Embryonic facial prominence (tissue), 1 donor: Measurements from ENCODE around the gene CDHR3.

Source experiments
- DNase-seq: peaks from one replicate; pipeline ENCODE4 v3.0.0-alpha.2; 2016; ENCODE audit errors: extremely low spot score

Gene CDHR3

GRCh38 chr7:106064771-106065574 lies 101.9 kb downstream of the CDHR3 start:
- no peak for DNase-seq

GRCh38 chr7:106065575-106066500 lies 102.8 kb downstream of the CDHR3 start:
- DNase-seq: no peak

- no peak for DNase-seq
Observed at GRCh38 chr7:106067678-106068077, 104.6 kb downstream of the CDHR3 start.

GRCh38 chr7:106068538-106068961 lies 105.5 kb downstream of the CDHR3 start:
- no peak for DNase-seq

GRCh38 chr7:106068986-106069385 lies 105.9 kb downstream of the CDHR3 start:
- no peak for DNase-seq

- DNase-seq: no peak
Observed at GRCh38 chr7:106069471-106070200, 106.6 kb downstream of the CDHR3 start.

GRCh38 chr7:106070201-106070551 lies 107.1 kb downstream of the CDHR3 start:
- no peak for DNase-seq

- no peak for DNase-seq
Observed at GRCh38 chr7:106070567-106071254, 107.6 kb downstream of the CDHR3 start.

- no peak for DNase-seq
Observed at GRCh38 chr7:106071356-106071998, 108.4 kb downstream of the CDHR3 start.

GRCh38 chr7:106071999-106072714 lies 109.1 kb downstream of the CDHR3 start:
- DNase-seq: no peak

GRCh38 chr7:106072715-106073091 lies 109.6 kb downstream of the CDHR3 start:
- no peak for DNase-seq

GRCh38 chr7:106073701-106074100 lies 110.6 kb downstream of the CDHR3 start:
- DNase-seq: no peak

GRCh38 chr7:106074257-106074656 lies 111.2 kb downstream of the CDHR3 start:
- no peak for DNase-seq

GRCh38 chr7:106075937-106076336 lies 112.9 kb downstream of the CDHR3 start:
- no peak for DNase-seq

- DNase-seq: no peak
Observed at GRCh38 chr7:106076537-106076936, 113.5 kb downstream of the CDHR3 start.

- DNase-seq: no peak
Observed at GRCh38 chr7:106080300-106080987, 117.4 kb downstream of the CDHR3 start.

- DNase-seq: no peak
Observed at GRCh38 chr7:106082087-106082854, 119.2 kb downstream of the CDHR3 start.
